Neuronal stem cell (in vitro differentiated cells): Measurements from ENCODE around the gene SCEL.

ENCODE experiments used
- DNase-seq: peaks from one replicate; pipeline ENCODE4 v3.0.0-alpha.2; 2013; ENCODE audit warnings: low spot score
- H2AFZ ChIP-seq: one replicate; pipeline ENCODE4 v1.6.1; 2013; ENCODE audit warnings: mild to moderate bottlenecking, low read length, inconsistent platforms
- H2AK5ac ChIP-seq: 2 replicates; pipeline ENCODE4 v1.6.1; 2013; ENCODE audit warnings: low read depth, mild to moderate bottlenecking, inconsistent platforms, low read length, moderate library complexity, mixed read lengths
- H2BK120ac ChIP-seq: 2 replicates; pipeline ENCODE4 v1.6.1; 2013; ENCODE audit warnings: low read depth, mild to moderate bottlenecking, inconsistent platforms, low read length, moderate library complexity, mixed read lengths
- H2BK12ac ChIP-seq: one replicate; pipeline ENCODE4 v1.6.1; 2013; ENCODE audit warnings: low read length, inconsistent platforms
- H2BK15ac ChIP-seq: 2 replicates; pipeline ENCODE4 v1.6.1; 2013; ENCODE audit warnings: mild to moderate bottlenecking, low read length, inconsistent platforms, mixed read lengths
- H2BK5ac ChIP-seq: one replicate; pipeline ENCODE4 v1.6.1; 2013; ENCODE audit warnings: inconsistent platforms, mild to moderate bottlenecking, low read length, moderate library complexity
- H3K14ac ChIP-seq: one replicate; pipeline ENCODE4 v1.6.1; 2013; ENCODE audit warnings: low read length, inconsistent platforms
- H3K18ac ChIP-seq: 2 replicates; pipeline ENCODE4 v1.6.1; 2013; ENCODE audit warnings: low read length, inconsistent platforms
- H3K23ac ChIP-seq: 2 replicates; pipeline ENCODE4 v1.6.1; 2013; ENCODE audit warnings: low read depth, mild to moderate bottlenecking, mixed read lengths, low read length, inconsistent platforms; ENCODE audit not compliant: poor library complexity
- H3K27ac ChIP-seq: replicated peaks from 3 replicates; pipeline ENCODE4 v1.5.1; 2013; ENCODE audit warnings: low read length, inconsistent platforms
- H3K27me3 ChIP-seq, 3 experiments: 2 replicates each; pipeline ENCODE4 v1.6.1; 2013; ENCODE audit warnings: low read length in 3 of 3, mild to moderate bottlenecking in 2 of 3, inconsistent platforms in 1 of 3, low read depth in 1 of 3, mixed read lengths in 1 of 3, moderate library complexity in 1 of 3; ENCODE audit not compliant: control insufficient read depth in 3 of 3, insufficient read depth in 3 of 3
- H3K36me3 ChIP-seq, 2 donors: replicated peaks in 1 of 2; 2 replicates each; pipeline ENCODE4 v1.6.1; 2013; ENCODE audit warnings: low read length in 2 of 2; ENCODE audit not compliant: control insufficient read depth in 2 of 2, insufficient read depth in 2 of 2
- H3K4ac ChIP-seq: 2 replicates; pipeline ENCODE4 v1.6.1; 2013; ENCODE audit warnings: inconsistent platforms, mild to moderate bottlenecking, low read length, moderate library complexity
- H3K4me1 ChIP-seq, 2 donors: 1 replicate in 1 of 2; 2 replicates in 1 of 2; pipeline ENCODE4 v1.6.1; 2013; ENCODE audit warnings: low read length in 2 of 2, low read depth in 1 of 2; ENCODE audit not compliant: control insufficient read depth in 2 of 2, insufficient read depth in 1 of 2
- H3K4me2 ChIP-seq: one replicate; pipeline ENCODE4 v1.6.1; 2013; ENCODE audit warnings: mild to moderate bottlenecking, low read length, inconsistent platforms; ENCODE audit not compliant: insufficient read depth, poor library complexity, severe bottlenecking
- H3K4me3 ChIP-seq, 2 donors: 2 replicates each; pipeline ENCODE4 v1.5.1; 2013; ENCODE audit warnings: low read length in 2 of 2, mild to moderate bottlenecking in 2 of 2, inconsistent platforms in 1 of 2, moderate library complexity in 1 of 2
- H3K79me1 ChIP-seq: one replicate; pipeline ENCODE4 v1.6.1; 2013; ENCODE audit warnings: low read depth, mild to moderate bottlenecking, inconsistent platforms, low read length, moderate library complexity
- H3K9ac ChIP-seq: one replicate; pipeline ENCODE4 v1.6.1; 2013; ENCODE audit warnings: mild to moderate bottlenecking, low read depth, low read length, inconsistent platforms; ENCODE audit not compliant: poor library complexity
- H3K9me3 ChIP-seq, 2 donors: replicated peaks in 1 of 2; 2 replicates each; pipeline versions ENCODE3 to v1.6.1; 2013; ENCODE audit warnings: low read length in 2 of 2, mild to moderate bottlenecking in 2 of 2, inconsistent platforms in 1 of 2, low read depth in 1 of 2, mixed read lengths in 1 of 2, moderate library complexity in 1 of 2; ENCODE audit not compliant: control insufficient read depth in 2 of 2, insufficient read depth in 1 of 2
- H4K8ac ChIP-seq: one replicate; pipeline ENCODE4 v1.6.1; 2013; ENCODE audit warnings: low read depth, mild to moderate bottlenecking, inconsistent platforms, low read length, moderate library complexity
- H4K91ac ChIP-seq: one replicate; pipeline ENCODE4 v1.6.1; 2013; ENCODE audit warnings: low read length, low read depth, mild to moderate bottlenecking, inconsistent platforms; ENCODE audit not compliant: poor library complexity
- WGBS, 2 donors: extraction: QIAGEN DNeasy Blood & Tissue Kit; methylation state at CpG; one replicate each; pipeline ENCODE4 v1.1.7; 2013; ENCODE audit warnings: missing lambda C conversion rate in 2 of 2, mixed read lengths in 1 of 2; ENCODE audit not compliant: insufficient read length in 2 of 2, insufficient replicate concordance in 1 of 2; ENCODE audit errors: extremely low coverage in 2 of 2; 5-methylcytosine and 5-hydroxymethylcytosine counted together

The SCEL gene

DNA sequence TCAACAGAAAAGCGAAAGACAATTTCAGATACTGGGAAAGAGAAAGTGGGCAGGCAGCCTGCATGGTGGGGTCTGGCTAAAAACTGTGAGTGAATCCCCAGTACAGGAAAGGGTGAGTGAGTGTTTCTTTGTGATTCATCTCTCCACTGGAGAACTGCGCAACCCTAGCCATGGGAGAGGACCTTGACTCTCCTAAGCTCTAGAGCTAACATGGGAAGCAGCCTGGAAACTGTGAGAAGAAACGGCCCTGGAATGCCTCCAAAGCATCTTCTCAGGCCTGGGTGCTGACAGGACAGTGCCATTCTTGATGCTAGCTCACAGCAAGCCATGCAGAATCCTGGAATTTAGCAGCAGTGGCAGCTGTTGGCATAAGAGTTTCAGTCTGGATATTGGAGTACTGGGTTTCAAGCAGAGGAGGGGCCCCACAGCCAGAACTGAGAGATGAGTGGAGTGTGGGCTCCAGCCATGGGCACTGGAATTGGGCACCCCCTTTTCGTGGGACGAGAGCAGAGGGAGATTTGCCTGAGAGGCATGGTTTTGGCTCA lies 143.3 kb downstream of the SCEL start:
- Histone ChIP-seq H3K9me3 (no peaks in the 10 kb centered on the region), H2BK120ac (no peak overlapping the region), H2BK5ac (no peak overlapping the region), H3K18ac (no peak overlapping the region), H3K4me1 (peaks cover 0 to 6% of the 10 kb centered on the region in 2 donors), H3K4me3 (no peak overlapping the region), H3K9ac (no peak overlapping the region), H2BK15ac (no peak overlapping the region), H3K27ac (no peak overlapping the region), H3K4ac (no peak overlapping the region), H3K4me2 (no peak overlapping the region), H3K79me1 (no peaks in the 10 kb centered on the region), H4K8ac (no peak overlapping the region), H3K23ac (no peak overlapping the region), H3K14ac (no peak overlapping the region), H2BK12ac (no peak overlapping the region), H3K27me3 (no peaks in the 10 kb centered on the region), H3K36me3 (no peaks in the 10 kb centered on the region), H2AK5ac (no peak overlapping the region), H2AFZ (no peak overlapping the region), H4K91ac (no peak overlapping the region)
- DNase-seq, result no peak
- WGBS, 2 donors, result no CpG with 5 or more reads among the region's 5 CpGs

DNA sequence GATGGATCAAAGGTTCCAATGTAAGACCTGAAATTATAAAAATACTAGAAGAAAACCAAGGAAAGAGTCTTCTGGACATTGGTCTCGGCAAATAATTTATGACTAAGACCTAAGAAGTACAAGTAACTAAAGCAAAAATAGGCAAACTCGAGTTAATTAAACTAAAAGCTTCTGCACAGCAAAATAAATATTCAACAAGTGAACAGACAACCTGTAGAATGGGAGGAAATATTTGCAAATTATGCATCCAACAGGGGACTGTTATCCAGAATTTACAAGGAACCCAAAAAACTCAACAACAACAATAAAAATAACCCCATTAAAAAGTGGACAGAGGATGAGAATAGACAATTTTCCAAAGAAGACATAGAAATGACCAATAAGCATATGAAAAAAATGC lies 152.3 kb downstream of the SCEL start:
- Histone ChIP-seq H2BK5ac (no peak overlapping the region), H3K18ac (no peak overlapping the region), H3K4me1 (peaks cover 0 to 3% of the 10 kb centered on the region in 2 donors), H3K4me2 (no peak overlapping the region), H2AFZ (no peak overlapping the region), H2BK15ac (no peak overlapping the region), H3K4me3 (no peak overlapping the region), H3K9me3 (no peaks in the 10 kb centered on the region), H2BK120ac (no peak overlapping the region), H3K23ac (no peak overlapping the region), H2AK5ac (no peak overlapping the region), H4K91ac (no peak overlapping the region), H3K27me3 (no peaks in the 10 kb centered on the region), H3K9ac (no peak overlapping the region), H3K79me1 (no peaks in the 10 kb centered on the region), H3K36me3 (no peaks in the 10 kb centered on the region), H4K8ac (no peak overlapping the region), H3K14ac (no peak overlapping the region), H2BK12ac (no peak overlapping the region), H3K4ac (no peak overlapping the region), H3K27ac (no peak overlapping the region)
- DNase-seq, result no peak
- WGBS, 2 donors, result no CpG with 5 or more reads among the region's 2 CpGs

DNA sequence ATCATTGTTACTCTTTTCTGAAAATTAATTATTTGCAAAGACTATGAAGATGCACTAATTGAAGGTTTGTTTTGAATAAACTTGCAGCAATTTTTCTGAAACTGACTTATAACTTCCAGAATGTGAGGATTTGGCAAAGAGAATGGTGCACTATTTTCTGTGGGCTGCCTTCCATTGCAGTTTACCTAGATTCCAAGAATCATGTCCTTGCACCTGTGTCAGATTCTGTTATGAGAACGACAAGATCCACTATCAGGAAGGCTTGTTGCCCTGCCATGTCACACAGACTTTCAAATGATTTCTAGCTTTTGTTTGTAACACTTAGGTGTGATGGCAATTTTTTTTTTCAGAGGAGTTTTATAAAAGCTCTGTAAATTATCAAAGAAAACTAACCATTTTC lies 156.4 kb downstream of the SCEL start:
- no peak overlapping the region for H3K4ac ChIP-seq
- H3K27ac ChIP-seq, result no peak overlapping the region
- no peak overlapping the region for H3K4me2 ChIP-seq
- H2AK5ac ChIP-seq, result no peak overlapping the region
- no peaks in the 10 kb centered on the region for H3K9me3 ChIP-seq
- H2BK5ac ChIP-seq, result no peak overlapping the region
- no peak overlapping the region for H2AFZ ChIP-seq
- no peaks in the 10 kb centered on the region for H3K79me1 ChIP-seq
- H2BK120ac ChIP-seq, result no peak overlapping the region
- H3K14ac ChIP-seq, result no peak overlapping the region
- no peak overlapping the region for H2BK12ac ChIP-seq
- H3K36me3 ChIP-seq, result no peaks in the 10 kb centered on the region
- H3K18ac ChIP-seq, result no peak overlapping the region
- H3K9ac ChIP-seq, result no peak overlapping the region
- H4K91ac ChIP-seq, result no peak overlapping the region
- WGBS, 2 donors, result no CpG with 5 or more reads among the region's 1 CpG
- no peak overlapping the region for H4K8ac ChIP-seq
- H3K23ac ChIP-seq, result no peak overlapping the region
- no peaks in the 10 kb centered on the region for H3K27me3 ChIP-seq
- no peak overlapping the region for H3K4me3 ChIP-seq
- H2BK15ac ChIP-seq, result no peak overlapping the region
- H3K4me1 ChIP-seq, result peaks cover 0 to 18% of the 10 kb centered on the region in 2 donors
- no peak for DNase-seq

- H3K79me1 ChIP-seq, result peaks cover under 1% of the 10 kb centered on the region
- H2AFZ ChIP-seq, result peak overlapping the region; percentile 37
- H3K18ac ChIP-seq, result no peak overlapping the region
- no peak overlapping the region for H3K27ac ChIP-seq
- H3K4me3 ChIP-seq, result no peak overlapping the region
- no peak overlapping the region for H4K8ac ChIP-seq
- no CpG with 5 or more reads among the region's 2 CpGs for WGBS, 2 donors
- H2BK12ac ChIP-seq, result no peak overlapping the region
- no peak overlapping the region for H3K14ac ChIP-seq
- H3K9me3 ChIP-seq, result no peaks in the 10 kb centered on the region
- no peak overlapping the region for H3K9ac ChIP-seq
- no peak overlapping the region for H2BK5ac ChIP-seq
- no peak for DNase-seq
- no peak overlapping the region for H3K23ac ChIP-seq
- H2AK5ac ChIP-seq, result no peak overlapping the region
- H3K4me2 ChIP-seq, result no peak overlapping the region
- H2BK15ac ChIP-seq, result no peak overlapping the region
- H3K4me1 ChIP-seq, result peaks cover 0 to 18% of the 10 kb centered on the region in 2 donors
- no peak overlapping the region for H2BK120ac ChIP-seq
- no peak overlapping the region for H3K4ac ChIP-seq
- H3K27me3 ChIP-seq, result no peaks in the 10 kb centered on the region
- H3K36me3 ChIP-seq, result no peaks in the 10 kb centered on the region
- no peak overlapping the region for H4K91ac ChIP-seq
Observed at GRCh38 chr13:77692746-77693448, 157.4 kb downstream of the SCEL start.
